IMR-90 (cell line): ENCODE data around the gene CFD. TPM values are rescaled to one million over a fixed set of nuclear protein-coding genes. Genes with fewer than 3 reads are reported as not detected.
A peak's percentile ranks its signal among the peaks of the same experiment; 100 is the strongest.

Experiments used
- ATAC-seq: fragments of 200-7000 bp; cut with Tn5 transposase; 2 replicates; pipeline ENCODE4 v1.9.1; 2020; ENCODE audit warnings: low read depth, mild to moderate bottlenecking, moderate library complexity
- BruUV-seq: library from RNA; stranded (reverse); fragments of 400-500 nt; replicated peaks from 2 replicates; lab custom pipeline; 2021; lab: Mats Ljungman, UMichigan
- CTCF ChIA-PET: fragments of 300-600 bp; formaldehyde crosslinking; extraction: SDS; loops from one replicate; lab custom pipeline; 2021; ENCODE audit warnings: antibody characterized with exemption; lab: Yijun Ruan, JAX
- POLR2A ChIA-PET: fragments of 300-600 bp; sonication (Branson Sonifier 250); formaldehyde crosslinking; loops from one replicate; lab custom pipeline; 2022; ENCODE audit warnings: antibody characterized with exemption; ENCODE audit not compliant: unreplicated experiment; lab: Charles Lee
- DNase-seq: peaks from one replicate; pipeline ENCODE4 v3.0.0; 2013
- H2AFZ ChIP-seq: replicated peaks from 2 replicates; pipeline ENCODE3; 2013; ENCODE audit warnings: low read length, mild to moderate bottlenecking; ENCODE audit not compliant: poor library complexity
- H2AK5ac ChIP-seq: 2 replicates; pipeline ENCODE4 v1.6.1; 2013; ENCODE audit warnings: low read depth, low read length, inconsistent platforms
- H2AK9ac ChIP-seq: replicated peaks from 2 replicates; pipeline ENCODE3; 2013; ENCODE audit warnings: mild to moderate bottlenecking, low read depth, low read length, moderate library complexity; ENCODE audit not compliant: poor library complexity
- H2BK120ac ChIP-seq: 2 replicates; pipeline ENCODE4 v1.6.1; 2013; ENCODE audit warnings: low read depth, low read length, inconsistent platforms
- H2BK15ac ChIP-seq: 3 replicates; pipeline ENCODE4 v1.6.1; 2013; ENCODE audit warnings: low read depth, low read length, inconsistent platforms
- H2BK20ac ChIP-seq: 2 replicates; pipeline ENCODE4 v1.6.1; 2013; ENCODE audit warnings: low read depth, mild to moderate bottlenecking, inconsistent platforms, low read length, moderate library complexity
- H2BK5ac ChIP-seq: 2 replicates; pipeline ENCODE4 v1.6.1; 2013; ENCODE audit warnings: mild to moderate bottlenecking, low read depth, low read length, inconsistent platforms; ENCODE audit not compliant: poor library complexity, severe bottlenecking
- H3K14ac ChIP-seq: replicated peaks from 2 replicates; pipeline ENCODE4 v1.6.1; 2013; ENCODE audit warnings: low read depth, low read length, inconsistent platforms
- H3K18ac ChIP-seq: 2 replicates; pipeline ENCODE4 v1.6.1; 2013; ENCODE audit warnings: low read depth, low read length, control low read depth
- H3K23ac ChIP-seq: 2 replicates; pipeline ENCODE4 v1.6.1; 2013; ENCODE audit warnings: low read depth, low read length, inconsistent platforms
- H3K27ac ChIP-seq: 2 replicates; pipeline ENCODE4 v1.5.1; 2013; ENCODE audit warnings: mild to moderate bottlenecking, control low read depth, low read length; ENCODE audit not compliant: insufficient read depth
- H3K27me3 ChIP-seq: 2 replicates; pipeline ENCODE4 v1.6.1; 2013; ENCODE audit warnings: low read length; ENCODE audit not compliant: control insufficient read depth, insufficient read depth
- H3K36me3 ChIP-seq: 2 replicates; pipeline ENCODE4 v1.6.1; 2013; ENCODE audit warnings: low read length, mixed read lengths; ENCODE audit not compliant: control insufficient read depth, insufficient read depth
- H3K4ac ChIP-seq: 2 replicates; pipeline ENCODE4 v1.6.1; 2013; ENCODE audit warnings: low read depth, low read length, inconsistent platforms
- H3K4me1 ChIP-seq: 2 replicates; pipeline ENCODE4 v1.6.1; 2013; ENCODE audit warnings: low read length, mixed read lengths; ENCODE audit not compliant: control insufficient read depth, insufficient read depth
- H3K4me2 ChIP-seq: 2 replicates; pipeline ENCODE4 v1.6.1; 2013; ENCODE audit warnings: low read depth, mild to moderate bottlenecking, control low read depth, low read length, moderate library complexity
- H3K4me3 ChIP-seq: 2 replicates; pipeline ENCODE4 v1.5.1; 2013; ENCODE audit warnings: low read depth, mild to moderate bottlenecking, control low read depth, low read length, moderate library complexity; ENCODE audit not compliant: insufficient read depth
- H3K56ac ChIP-seq: 2 replicates; pipeline ENCODE4 v1.6.1; 2013; ENCODE audit warnings: low read length, inconsistent platforms; ENCODE audit not compliant: insufficient read depth; ENCODE audit errors: extremely low read depth
- H3K79me1 ChIP-seq, 2 experiments: 2 replicates each; pipeline ENCODE4 v1.6.1; 2013; ENCODE audit warnings: low read length in 2 of 2, inconsistent platforms in 1 of 2, low read depth in 1 of 2
- H3K9ac ChIP-seq: 2 replicates; pipeline ENCODE4 v1.6.1; 2013; ENCODE audit warnings: low read depth, low read length, control low read depth
- H3K9me1 ChIP-seq: 2 replicates; pipeline ENCODE4 v1.6.1; 2013; ENCODE audit warnings: low read length, inconsistent platforms; ENCODE audit not compliant: insufficient read depth
- H3K9me3 ChIP-seq: 2 replicates; pipeline ENCODE4 v1.6.1; 2013; ENCODE audit warnings: low read length; ENCODE audit not compliant: control insufficient read depth, insufficient read depth
- H4K20me1 ChIP-seq: 2 replicates; pipeline ENCODE4 v1.6.1; 2013; ENCODE audit warnings: low read length, inconsistent platforms; ENCODE audit not compliant: insufficient read depth
- H4K5ac ChIP-seq: 2 replicates; pipeline ENCODE4 v1.6.1; 2013; ENCODE audit warnings: mild to moderate bottlenecking, low read depth, low read length, control low read depth
- H4K8ac ChIP-seq, 2 experiments: 2 replicates each; pipeline ENCODE4 v1.6.1; 2013; ENCODE audit warnings: low read depth in 2 of 2, low read length in 2 of 2, control low read depth in 1 of 2, inconsistent platforms in 1 of 2
- H4K91ac ChIP-seq: 2 replicates; pipeline ENCODE4 v1.6.1; 2013; ENCODE audit warnings: low read depth, low read length, inconsistent platforms; ENCODE audit not compliant: insufficient read depth
- CHD1 ChIP-seq: IDR thresholded peaks from 2 replicates; pipeline ENCODE4 v1.6.1; 2012; ENCODE audit warnings: low read depth, low read length, improper control_type of control experiment
- WGBS, 2 experiments: methylation state at CpG; one replicate each; pipeline versions ENCODE4 v1.1.5 to v1.1.7; 2013; ENCODE audit warnings: missing lambda C conversion rate in 2 of 2; ENCODE audit not compliant: insufficient read length in 1 of 2; ENCODE audit errors: extremely low coverage in 2 of 2; 5-methylcytosine and 5-hydroxymethylcytosine counted together
- dilution Hi-C: fragments of 300-500 bp; cut with HindIII; formaldehyde crosslinking; loops from one replicate; pipeline ENCODE4 v1.14.3; 2018; ENCODE audit warnings: low sequenced_read_pairs; ENCODE audit not compliant: unreplicated experiment
- in situ Hi-C: fragments of 300-500 bp; cut with MboI; formaldehyde crosslinking; loops from 3 replicates; pipeline ENCODE4 v1.14.3; 2019; ENCODE audit warnings: low sequenced_read_pairs, inconsistent platforms, mixed read lengths
- intact Hi-C: fragments of 100-400 bp; cut with micrococcal nuclease; formaldehyde crosslinking; loops from 2 replicates; pipeline ENCODE4 v1.10.0; 2022
- polyA plus RNA-seq, 3 experiments: library from polyadenylated mRNA; depleted of rRNA; stranded (reverse); fragments of >200 nt; gene quantifications; 2 replicates each; pipeline ENCODE4 v1.2.3, GENCODE V29; 2012; ENCODE audit warnings: low replicate concordance in 1 of 3
- total RNA-seq: library from RNA; depleted of rRNA; stranded (reverse); fragments of >200 nt; gene quantifications from 2 replicates; pipeline ENCODE4 v1.2.3, GENCODE V29; 2012
- TF ChIP-seq, protein P1 (sequence below): conservative IDR thresholded peaks from 2 replicates; pipeline ENCODE4 v1.5.1; 2012; ENCODE audit warnings: mild to moderate bottlenecking, low read depth, low read length, improper control_type of control experiment

The CFD gene
- total and polyA plus RNA-seq, 2 of the 4 experiments (the other 2 are of a cell fraction): 1.4 to 2.8 TPM

DNA sequence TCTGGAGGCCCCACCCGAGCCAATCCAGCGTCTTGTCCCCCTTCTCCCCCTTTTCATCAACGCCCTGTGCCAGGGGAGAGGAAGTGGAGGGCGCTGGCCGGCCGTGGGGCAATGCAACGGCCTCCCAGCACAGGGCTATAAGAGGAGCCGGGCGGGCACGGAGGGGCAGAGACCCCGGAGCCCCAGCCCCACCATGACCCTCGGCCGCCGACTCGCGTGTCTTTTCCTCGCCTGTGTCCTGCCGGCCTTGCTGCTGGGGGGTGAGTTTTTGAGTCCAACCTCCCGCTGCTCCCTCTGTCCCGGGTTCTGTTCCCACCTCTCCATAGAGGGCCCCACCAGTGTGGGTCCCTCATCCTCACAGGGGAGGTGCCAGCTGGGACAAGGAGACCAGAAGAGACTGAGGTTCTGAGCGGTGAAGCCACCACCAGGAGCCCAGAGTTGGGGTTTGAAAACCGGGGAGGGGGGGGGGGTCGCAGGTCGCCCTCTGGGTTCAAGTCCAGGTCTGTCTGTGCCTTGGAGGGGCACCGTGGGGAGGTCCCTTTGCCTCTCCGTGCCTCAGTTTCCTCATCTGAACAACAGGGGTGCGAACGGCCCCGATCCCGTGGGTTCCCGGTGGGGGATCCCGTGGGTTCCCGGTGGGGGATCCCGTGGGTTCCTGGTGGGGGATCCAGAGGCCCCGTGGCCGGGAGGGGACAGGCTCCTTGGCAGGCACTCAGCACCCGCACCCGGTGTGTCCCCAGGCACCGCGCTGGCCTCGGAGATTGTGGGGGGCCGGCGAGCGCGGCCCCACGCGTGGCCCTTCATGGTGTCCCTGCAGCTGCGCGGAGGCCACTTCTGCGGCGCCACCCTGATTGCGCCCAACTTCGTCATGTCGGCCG lies 7.1 kb upstream of the CFD start, which contains the start of gene ELANE:
TSS of gene ELANE (plus strand) at position 168 of the 878 bp plus-strand sequence. CDS start at position 194, 26 bp downstream.
- H3K4me2 ChIP-seq: no peak within 1 kb of the TSS; the same call in 1 of the 2 replicates
- H3K9me3 ChIP-seq: no peaks in the 10 kb centered on the region
- no peak within 1 kb of the TSS for H2BK120ac ChIP-seq
- dilution Hi-C loops (no loop called here), intact Hi-C loops (no loop called here), in situ Hi-C loops (no loop called here)
- TF ChIP-seq, protein P1, sequence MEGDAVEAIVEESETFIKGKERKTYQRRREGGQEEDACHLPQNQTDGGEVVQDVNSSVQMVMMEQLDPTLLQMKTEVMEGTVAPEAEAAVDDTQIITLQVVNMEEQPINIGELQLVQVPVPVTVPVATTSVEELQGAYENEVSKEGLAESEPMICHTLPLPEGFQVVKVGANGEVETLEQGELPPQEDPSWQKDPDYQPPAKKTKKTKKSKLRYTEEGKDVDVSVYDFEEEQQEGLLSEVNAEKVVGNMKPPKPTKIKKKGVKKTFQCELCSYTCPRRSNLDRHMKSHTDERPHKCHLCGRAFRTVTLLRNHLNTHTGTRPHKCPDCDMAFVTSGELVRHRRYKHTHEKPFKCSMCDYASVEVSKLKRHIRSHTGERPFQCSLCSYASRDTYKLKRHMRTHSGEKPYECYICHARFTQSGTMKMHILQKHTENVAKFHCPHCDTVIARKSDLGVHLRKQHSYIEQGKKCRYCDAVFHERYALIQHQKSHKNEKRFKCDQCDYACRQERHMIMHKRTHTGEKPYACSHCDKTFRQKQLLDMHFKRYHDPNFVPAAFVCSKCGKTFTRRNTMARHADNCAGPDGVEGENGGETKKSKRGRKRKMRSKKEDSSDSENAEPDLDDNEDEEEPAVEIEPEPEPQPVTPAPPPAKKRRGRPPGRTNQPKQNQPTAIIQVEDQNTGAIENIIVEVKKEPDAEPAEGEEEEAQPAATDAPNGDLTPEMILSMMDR: no peak
- no peak for TF ChIP-seq CHD1
- H3K9me1 ChIP-seq: no peaks in the 10 kb centered on the region
- no peak within 1 kb of the TSS; the same call in 1 of the 2 replicates for H2AK5ac ChIP-seq
- no peaks in the 10 kb centered on the region for H3K79me1 ChIP-seq
- H3K56ac ChIP-seq: no peak within 1 kb of the TSS
- H3K4me3 ChIP-seq: no peak within 1 kb of the TSS
- H3K9ac ChIP-seq: no peak within 1 kb of the TSS
- H4K91ac ChIP-seq: no peak within 1 kb of the TSS
- DNase-seq: no peak
- H4K5ac ChIP-seq: no peak within 1 kb of the TSS; the same call in 1 of the 2 replicates
- no TSS peak for BruUV-seq
- H2BK15ac ChIP-seq: peak within 1 kb of the TSS; percentile 50; the same call in 1 of the 3 replicates
- WGBS, 2 experiments: 68% methylated on average over 8 of the region's 55 CpGs; no CpG with 5 or more reads in 1 of the 2 experiments
- no peak within 1 kb of the TSS for H2BK5ac ChIP-seq
- POLR2A ChIA-PET: no interaction called here
- no peak within 1 kb of the TSS; the same call in 1 of the 2 replicates for H3K18ac ChIP-seq
- CTCF ChIA-PET: no interaction called here
- no peak within 1 kb of the TSS for H2BK20ac ChIP-seq
- no peaks in the 10 kb centered on the region for H3K36me3 ChIP-seq
- H3K14ac ChIP-seq: no peak within 1 kb of the TSS
- H3K23ac ChIP-seq: no peak within 1 kb of the TSS
- H3K27ac ChIP-seq: peak within 1 kb of the TSS; percentile 90; the same call in 1 of the 2 replicates
- H2AK9ac ChIP-seq: no peak within 1 kb of the TSS
- peaks cover 4% of the 10 kb centered on the region; the same call in 1 of the 2 replicates for H3K27me3 ChIP-seq
- peak within 1 kb of the TSS in 1 of 2 experiments; percentile 54; a peak in 1 of 4 replicates for H4K8ac ChIP-seq
- H4K20me1 ChIP-seq: no peaks in the 10 kb centered on the region
- H3K4me1 ChIP-seq: peaks cover 6% of the 10 kb centered on the region
- no peak for ATAC-seq
- H2AFZ ChIP-seq: no peak within 1 kb of the TSS
- H3K4ac ChIP-seq: no peak within 1 kb of the TSS
